Cardiac septum (tissue), 1 donor: Measurements from ENCODE around the gene SUPT7L. TPM values are rescaled to one million over a fixed set of nuclear protein-coding genes. Genes with fewer than 3 reads are reported as not detected.
"Not testable (repeated sequence)": the region's sequence is repeated elsewhere in the genome, so short reads cannot be mapped to it uniquely, and the experiment has no call there.

ENCODE experiments used
- DNase-seq: peaks from one replicate; pipeline ENCODE4 v3.0.0-alpha.2; 2020; ENCODE audit warnings: low spot score
- intact Hi-C: fragments of 100-400 bp; cut with DNase I; formaldehyde crosslinking; loops from one replicate; pipeline ENCODE4 v1.14.0; 2022
- total RNA-seq: library from RNA; stranded (reverse); fragmentation: NEBNext Ultra II Directional; extraction: Animal tissue kit (Norgen Biotek cat#: 25700); gene quantifications from one replicate; pipeline ENCODE4 v1.2.1, GENCODE V29; 2021
- donor health status: DM: no; HTN: no; CAD: no.

The SUPT7L gene
- total RNA-seq, 1 donor from 2014 or later: 25.4 TPM

DNA sequence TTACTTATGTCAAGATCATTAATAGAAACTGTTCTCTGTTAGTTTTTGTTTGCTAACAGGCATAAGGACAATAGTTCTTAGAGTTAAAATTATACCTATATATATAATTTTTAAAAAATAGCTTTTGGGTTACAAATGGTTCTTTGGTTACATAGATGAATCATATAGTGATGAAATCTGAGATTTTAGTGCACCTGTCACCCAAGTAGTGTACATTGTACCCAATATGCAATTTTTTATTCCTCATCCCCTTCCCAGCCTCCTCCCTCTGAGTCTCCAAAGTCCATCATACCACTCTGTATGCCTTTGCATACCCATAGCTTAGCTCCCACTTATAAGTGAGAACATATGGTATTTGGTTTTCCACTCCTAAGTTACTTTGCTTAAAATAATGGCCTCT is 26.6 kb upstream of the SUPT7L start:
- intact Hi-C loops: no loop called here
- DNase-seq: no peak

DNA sequence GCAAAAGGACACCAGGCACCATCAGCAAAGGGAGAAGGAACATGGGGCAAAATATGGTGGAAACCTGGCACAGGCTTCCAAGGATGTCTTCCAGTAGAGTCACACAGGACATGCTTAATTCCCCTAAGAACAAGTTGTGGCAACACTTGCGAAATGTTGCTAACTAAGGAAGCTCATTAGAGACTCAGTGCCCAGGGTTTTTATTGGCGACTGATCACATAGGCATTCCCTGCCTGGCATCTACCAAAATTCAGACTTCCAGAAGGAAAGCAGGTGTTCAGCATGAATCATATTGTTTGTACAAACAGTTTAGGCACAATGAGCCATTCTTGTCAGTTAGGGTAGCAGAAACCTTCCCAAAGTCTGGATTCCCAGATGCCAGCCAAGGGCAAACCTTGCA is 26.0 kb upstream of the SUPT7L start:
- intact Hi-C loops: no loop called here
- DNase-seq: no peak

DNA sequence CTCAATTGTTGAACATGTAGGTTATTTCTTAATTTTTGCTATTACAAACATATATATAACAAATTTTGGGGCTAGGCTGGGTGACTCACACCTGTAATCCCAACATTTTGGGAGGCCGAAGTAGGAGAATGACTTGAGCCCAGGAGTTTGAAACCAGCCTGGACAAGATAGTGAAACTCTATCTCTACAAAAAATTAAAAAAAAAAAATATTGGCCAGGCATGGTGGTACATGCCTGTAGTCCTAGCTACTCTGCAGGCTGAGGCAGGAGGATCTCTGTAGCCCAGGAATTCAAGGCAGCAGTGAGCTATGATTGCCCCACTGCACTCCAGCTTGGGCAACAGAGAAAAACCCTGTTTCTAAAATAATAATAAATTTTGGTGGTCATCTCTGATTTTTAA is 23.8 kb upstream of the SUPT7L start:
- DNase-seq: no peak
- intact Hi-C loops: no loop called here

DNA sequence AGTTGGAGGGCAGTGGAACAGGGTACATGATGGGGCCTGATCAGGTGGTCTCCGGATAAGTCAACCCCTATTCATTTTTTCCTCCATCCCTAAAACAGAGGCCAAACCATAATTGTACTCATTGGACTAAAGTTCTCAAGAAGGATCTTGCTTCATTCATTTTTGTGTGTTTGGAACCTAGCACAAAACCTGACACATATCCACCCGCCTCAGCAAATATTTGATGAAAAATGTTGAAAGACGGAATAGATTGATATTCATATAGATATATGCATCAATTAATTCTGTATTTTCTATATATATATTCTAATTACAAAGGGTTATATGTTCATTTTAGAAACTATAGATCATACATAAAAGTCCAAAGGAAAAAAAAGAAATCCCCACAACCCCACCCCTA is 22.2 kb upstream of the SUPT7L start:
- intact Hi-C loops: no loop called here
- DNase-seq: no peak

DNA sequence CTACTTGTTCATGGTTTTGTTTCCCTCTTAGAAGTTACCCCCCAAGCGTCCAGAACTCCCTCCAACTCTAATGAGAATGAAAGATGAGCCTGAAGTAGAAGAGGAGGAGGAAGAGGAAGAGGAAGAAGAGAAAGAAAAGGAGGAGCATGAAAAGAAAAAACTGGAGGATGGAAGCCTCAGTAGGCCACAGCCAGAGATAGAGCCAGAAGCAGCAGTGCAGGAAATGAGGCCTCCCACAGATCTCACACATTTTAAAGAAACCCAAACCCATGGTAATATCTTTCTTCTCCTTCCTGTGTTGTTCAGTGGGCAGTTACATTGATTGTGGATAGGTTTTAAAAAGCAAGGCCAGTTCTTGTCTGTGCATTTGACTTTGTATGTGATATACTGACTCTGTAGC is 21.6 kb upstream of the SUPT7L start:
- DNase-seq, intact Hi-C loops: not testable (repeated sequence)

DNA sequence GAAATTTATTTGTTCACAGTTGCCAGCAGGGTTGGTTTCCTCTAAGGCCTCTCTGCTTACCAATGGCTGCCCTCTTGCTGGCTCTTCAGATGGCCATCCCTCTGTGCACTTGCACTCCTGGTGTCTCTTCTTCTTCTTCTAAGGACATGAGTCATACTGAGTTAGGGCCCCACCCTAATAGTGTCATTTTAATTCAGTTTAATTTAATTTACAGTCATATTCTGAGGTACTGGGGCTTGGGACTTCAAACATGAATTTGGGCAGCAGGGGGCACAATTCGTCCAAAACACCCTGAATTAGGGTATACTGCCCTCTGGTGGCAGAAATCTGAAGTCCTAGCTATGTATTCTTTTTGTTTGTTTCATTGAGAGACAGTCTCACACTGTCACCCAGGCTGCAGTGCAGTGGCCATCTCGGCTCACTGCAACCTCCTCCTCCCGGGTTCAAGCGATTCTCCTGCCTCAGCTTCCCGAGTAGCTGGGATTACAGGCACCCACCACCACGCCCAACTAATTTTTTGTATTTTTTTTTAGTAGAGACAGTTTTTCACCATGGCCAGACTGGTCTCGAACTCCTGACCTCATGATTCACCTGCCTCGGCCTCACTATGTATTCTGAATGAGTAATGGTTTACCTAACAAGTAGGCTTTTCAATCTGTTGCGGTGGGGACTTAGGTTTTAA is 20.1 kb upstream of the SUPT7L start:
- intact Hi-C loops: no loop called here

DNA sequence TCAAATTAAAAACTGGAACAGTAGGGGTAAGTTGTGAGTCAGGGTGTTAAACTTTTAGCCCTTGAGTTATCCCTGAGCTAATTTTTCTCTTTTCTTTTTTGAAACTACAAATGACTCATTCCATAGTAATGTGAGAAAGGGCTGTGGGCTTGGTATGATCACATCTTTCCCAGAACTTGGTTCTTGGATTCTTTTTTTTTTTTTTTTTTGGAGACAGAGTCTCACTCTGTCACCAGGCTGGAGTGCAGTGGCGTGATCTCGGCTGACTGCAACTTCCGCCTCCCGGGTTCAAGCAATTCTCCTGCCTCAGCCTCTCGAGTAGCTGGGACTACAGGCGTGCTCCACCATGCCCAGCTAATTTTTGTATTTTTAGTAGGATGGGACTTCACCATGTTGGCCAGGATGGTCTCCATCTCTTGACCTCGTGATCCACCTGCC is 18.9 kb upstream of the SUPT7L start:
- intact Hi-C loops, DNase-seq: not testable (repeated sequence)

More for the DNA sequence above, 20.1 kb upstream of the SUPT7L start:
- DNase-seq: no peak

DNA sequence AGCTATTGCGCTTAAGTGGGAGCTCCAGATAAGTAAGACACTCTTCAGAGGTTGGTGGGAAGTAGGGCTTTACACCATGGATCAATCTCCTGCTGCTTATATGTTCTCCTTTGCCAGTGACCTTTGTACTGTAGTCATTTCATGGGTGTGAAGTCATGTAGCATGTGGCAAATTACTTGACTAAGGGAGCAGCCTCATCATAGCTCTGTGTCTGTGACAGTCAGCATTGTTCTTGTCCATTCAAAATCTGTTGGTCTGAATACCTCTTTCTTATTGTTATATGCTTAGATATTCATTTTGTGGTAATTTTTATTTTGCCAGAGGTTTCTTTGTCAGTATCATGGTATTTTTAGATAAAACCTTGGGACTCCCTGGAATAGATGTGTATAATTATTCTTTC is 18.4 kb upstream of the SUPT7L start:
- intact Hi-C loops: no loop called here
- DNase-seq: no peak

DNA sequence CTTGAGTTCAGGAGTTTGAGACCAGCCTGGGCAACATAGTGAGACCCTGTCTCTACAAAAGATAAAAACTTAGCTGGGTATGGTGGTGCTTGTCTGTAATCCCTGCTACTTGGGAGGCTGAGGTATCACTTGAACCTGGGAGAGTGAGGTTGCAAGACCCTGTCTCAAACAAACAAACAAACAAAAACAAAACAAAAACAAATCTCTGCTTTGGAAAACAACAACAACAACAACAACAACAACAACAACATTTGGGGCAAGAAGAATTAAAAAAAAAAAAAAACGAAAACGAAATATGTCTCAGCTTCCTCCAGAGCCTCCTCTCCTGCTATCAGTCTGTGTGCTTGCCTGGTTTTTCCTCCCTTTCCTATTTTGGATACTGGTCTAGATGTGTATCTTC is 17.2 kb upstream of the SUPT7L start:
- no peak for DNase-seq
- intact Hi-C loops: no loop called here

DNA sequence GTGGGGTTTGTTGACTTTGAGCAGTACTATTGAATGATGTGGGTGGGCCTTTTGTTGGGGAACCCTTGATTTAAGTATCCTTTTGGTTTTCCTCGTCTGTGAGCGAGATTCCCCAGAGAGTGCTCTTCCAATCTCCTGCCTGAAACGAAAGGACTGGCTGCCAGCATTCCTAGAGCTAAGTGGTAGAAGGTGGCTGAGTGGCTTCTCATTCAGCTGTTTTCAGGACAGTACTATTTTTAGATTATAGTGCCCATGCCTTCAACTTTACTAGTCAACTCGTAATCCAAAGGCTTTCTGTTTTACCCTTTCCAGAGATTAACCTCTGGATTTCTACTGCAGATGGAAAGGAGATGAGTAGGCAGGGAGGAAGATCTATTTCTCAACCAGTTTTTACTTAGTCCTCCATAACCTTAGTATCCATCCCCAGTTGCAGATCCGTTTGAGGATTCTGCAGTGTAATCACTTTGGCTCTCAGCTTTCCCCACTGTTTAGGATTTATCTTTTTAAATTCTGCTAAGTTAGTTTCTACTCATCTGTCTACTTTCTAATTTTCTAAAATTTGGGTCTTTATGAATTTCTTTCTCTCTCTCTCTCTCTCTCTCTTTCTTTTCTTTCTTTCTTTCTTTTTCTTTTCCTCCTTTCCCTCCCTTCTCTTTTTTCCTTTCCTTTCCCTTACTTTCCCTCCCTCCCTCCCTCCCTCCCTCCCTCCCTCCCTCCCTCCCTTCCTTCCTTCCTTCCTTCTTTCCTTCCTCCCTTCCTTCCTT is 9.5 kb upstream of the SUPT7L start:
- intact Hi-C loops: no loop called here
- no peak for DNase-seq

DNA sequence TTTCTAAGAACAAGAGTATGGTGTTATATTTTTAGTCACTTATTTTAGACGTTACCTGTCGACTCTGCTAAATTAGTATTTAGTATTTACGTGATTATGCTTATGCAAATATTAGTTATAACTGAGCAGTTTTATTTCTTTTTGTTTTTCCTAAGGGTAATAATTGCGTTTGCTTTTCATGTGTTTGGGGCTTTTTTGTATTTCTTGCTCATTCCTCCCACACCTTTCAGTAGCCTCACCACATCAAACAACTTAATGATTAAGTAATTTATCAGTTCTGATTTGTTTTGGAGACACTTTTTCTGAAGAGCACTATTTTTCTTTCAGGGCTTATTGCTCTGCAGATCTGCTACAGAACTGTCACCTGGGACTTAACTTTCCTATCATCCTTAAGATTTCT is 7.8 kb upstream of the SUPT7L start:
- intact Hi-C loops: no loop called here
- no peak for DNase-seq

DNA sequence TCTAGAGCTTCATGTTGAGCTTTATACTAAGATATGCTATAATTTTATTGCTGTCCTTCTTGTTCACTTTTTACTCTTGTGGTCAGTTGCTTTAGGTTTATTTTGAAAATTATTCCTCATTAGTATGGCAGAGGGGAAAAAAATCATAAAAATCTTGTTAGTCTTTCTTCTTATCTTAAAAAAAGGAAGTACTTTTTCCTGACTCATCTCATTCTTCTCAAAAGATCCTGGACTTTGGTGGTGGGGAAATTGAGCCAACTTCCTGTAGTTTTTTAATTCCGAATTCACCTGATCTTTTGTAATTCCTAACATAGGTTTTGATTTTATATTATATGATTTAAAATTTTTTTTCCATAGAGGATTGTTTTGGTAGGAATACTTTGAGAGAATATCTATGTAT is 4.0 kb upstream of the SUPT7L start:
- DNase-seq: no peak
- intact Hi-C loops: loop anchor here (10.0 kb wide), 1 partner anchor 263 kb away; the partner anchor contains the start of gene PPM1G

DNA sequence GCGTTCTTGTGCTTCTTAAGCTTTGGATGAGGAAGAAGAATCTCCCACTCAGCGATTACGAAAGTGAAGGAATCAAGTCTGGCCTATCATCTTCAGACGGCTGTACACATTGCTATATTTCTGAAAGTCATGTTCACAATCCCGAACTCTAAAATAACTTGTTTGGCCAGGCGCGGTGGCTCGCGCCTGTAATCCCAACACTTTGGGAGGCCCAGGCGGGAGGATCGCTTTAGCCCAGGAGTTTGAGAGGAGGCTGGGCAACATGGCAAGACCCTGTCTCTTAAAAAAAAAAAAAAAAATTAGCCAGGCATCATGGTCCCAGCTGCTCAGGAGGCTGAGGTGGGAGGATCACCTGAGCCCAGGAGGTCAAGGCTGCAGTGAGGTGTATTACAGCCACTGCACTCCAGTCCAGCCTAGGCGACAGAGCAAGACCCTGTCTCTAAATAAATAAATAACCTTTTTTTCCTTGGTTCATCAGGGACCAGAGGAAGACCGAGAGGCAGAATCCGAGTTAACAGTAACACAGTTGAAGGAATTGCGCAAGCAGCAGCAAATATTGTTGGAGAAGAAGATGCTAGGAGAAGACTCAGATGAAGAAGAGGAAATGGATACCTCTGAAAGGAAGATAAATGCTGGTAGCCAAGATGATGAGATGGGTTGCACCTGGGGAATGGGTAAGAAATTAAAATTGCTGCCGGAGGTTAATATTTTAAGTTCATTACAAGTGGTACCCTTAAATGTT is 1.4 kb upstream of the SUPT7L start:
- no peak for DNase-seq
- intact Hi-C loops: loop anchor here (5.0 to 10.0 kb wide), 2 partner anchors 37 to 260 kb away; partner anchors contain the start of genes CCDC121, GPN1 and PPM1G

DNA sequence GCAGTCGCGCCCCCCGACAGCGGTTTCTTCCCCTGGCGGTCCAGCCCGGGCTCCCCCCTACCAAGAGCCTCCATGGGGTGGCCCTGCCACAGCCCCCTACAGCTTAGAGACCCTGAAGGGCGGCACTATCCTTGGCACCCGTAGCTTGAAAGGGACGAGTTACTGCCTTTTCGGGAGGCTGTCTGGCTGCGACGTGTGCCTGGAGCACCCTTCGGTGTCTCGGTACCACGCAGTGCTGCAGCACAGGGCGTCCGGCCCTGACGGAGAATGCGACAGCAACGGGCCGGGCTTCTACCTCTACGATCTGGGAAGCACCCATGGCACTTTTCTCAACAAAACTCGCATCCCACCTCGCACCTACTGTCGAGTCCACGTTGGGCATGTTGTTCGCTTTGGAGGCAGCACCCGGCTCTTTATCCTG is 750 bp upstream of the SUPT7L start:
- DNase-seq: no peak
- intact Hi-C loops: loop anchor here (5.0 to 10.0 kb wide), 2 partner anchors 37 to 259 kb away; partner anchors contain the start of genes CCDC121, GPN1 and PPM1G

DNA sequence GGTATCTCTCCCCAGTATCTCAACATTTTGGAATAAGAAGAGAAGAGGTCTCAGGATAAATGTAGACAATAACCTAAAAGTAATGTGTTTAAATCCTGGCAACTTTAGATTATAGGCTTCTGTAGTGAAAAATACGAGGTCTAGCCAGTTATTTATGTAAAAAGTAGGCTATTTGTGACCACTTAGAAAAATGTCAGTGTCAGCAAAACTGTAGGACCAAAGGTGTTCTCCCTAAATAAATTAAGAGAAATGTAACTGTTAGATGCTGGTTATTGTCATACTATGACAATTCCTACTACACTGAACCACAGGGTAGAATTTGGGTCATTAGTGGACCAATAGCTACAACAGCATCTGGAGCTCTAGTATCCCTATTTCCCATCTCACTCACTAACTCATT is 2.0 kb downstream of the SUPT7L start:
- intact Hi-C loops: loop anchor here (5.0 to 10.0 kb wide), 2 partner anchors 34 to 257 kb away; partner anchors contain the start of genes CCDC121, GPN1 and PPM1G
- no peak for DNase-seq

DNA sequence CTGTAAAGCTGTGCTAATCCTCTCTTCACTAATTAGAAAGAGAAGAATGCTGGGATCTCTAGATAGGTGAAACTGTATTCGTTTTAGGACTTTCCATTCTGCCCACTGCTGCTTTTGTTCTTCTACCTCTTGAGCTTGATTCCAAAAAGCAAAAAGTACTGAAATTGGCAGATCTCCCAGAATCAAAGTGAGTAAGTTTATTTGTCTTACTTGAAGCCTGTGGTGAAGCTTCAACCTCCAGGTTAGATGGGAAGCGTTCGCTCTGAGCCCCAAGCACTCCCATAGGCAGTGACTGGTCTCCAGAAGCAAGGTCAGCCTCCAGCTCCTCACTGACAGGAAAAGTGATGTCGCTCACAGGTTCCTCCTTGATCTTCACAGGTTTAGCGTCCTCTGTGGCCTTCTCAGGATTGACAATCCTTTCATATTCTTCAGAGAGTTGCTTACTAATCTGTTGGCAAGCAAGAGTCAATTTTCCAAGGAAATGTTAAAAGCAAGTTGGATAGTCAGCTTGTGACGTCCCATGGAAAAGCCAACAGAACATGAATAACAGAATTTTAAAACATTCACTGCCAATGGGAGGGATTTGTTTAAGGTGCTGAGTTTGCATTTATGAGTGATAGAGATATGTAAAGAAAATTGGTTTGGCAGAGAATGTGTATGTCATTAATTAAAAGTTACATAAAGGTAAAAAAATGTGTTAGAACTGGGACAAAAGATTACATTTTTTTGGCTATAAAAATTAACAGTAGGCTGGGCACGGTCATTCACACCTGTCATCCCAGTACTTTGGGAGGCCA is 8.1 kb downstream of the SUPT7L start:
- intact Hi-C loops: no loop called here
- no peak for DNase-seq

DNA sequence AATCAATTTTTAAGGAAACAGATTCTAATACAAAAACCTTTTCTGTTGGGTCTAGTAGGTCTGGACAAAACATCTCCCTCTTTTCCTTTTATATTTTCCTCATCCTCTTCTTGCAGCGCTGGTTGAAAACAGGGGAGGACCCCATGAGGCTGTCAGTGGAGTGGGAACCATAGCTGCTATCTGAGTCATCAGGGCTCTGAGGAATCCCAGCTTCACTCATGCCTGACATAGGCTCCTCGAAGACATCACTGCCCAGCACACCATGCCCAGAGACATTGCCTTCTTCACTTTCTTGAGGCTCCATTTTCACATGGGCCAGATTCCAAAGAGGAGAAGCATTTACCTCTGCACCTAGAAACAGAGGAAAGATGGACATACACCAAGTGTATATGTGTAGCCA is 10.0 kb downstream of the SUPT7L start:
- intact Hi-C loops: no loop called here
- DNase-seq: no peak

DNA sequence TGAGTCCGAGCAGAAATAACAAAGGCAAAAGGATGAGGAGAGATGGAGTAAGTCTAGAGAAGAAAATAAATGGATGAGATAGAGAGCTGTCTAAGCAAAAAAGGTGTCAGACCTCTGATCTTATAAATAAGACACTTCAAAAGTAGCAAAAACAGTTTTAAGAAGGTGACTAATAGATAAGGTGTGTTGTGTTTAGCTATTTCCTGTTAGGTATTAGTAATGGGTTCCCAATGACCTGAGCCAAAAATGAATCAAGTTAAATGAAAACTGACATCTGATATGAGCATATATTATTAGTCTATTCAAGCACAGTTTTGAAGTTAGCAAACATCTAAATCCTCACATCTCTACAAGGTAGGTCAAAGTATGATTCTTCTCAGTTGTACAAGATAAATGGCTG is 10.6 kb downstream of the SUPT7L start:
- intact Hi-C loops: no loop called here
- DNase-seq: no peak

DNA sequence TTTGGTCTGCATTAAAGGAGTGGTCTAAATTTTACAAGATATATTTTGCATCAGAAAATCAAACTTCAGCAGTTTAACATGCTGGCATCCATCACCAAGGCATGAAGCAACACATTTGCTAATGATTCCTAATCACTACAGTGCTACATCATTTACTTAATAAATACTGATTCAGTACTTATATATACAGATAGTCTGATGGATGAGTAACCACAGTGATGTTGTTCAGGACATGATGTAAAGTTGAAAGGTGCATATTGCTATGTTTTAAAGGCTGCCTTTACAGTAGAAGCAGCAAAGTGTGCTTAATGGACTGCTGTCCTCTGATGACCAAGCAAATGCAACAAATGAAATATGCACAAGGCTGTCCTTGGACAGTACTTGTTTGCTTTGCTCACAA is 11.1 kb downstream of the SUPT7L start:
- no peak for DNase-seq
- intact Hi-C loops: no loop called here
